ENCODE measurements around the gene FNDC8.
"Not testable (repeated sequence)": the region's sequence is repeated elsewhere in the genome, so short reads cannot be mapped to it uniquely, and the experiment has no call there.

Gene FNDC8

GRCh38 chr17:35121315-35121714, at the start of gene FNDC8:
Gene FNDC8 (plus strand): TSS chr17:35121615. CDS start chr17:35121694, 79 bp downstream.
- no peak for DNase-seq (ENCODE audit: low read depth)

- no peak for DNase-seq (ENCODE audit: low read depth)
These were observed 48.1 kb upstream of the FNDC8 start for GRCh38 chr17:35073183-35073790.

GRCh38 chr17:35073991-35074627, 47.3 kb upstream of the FNDC8 start:
- DNase-seq (ENCODE audit: low read depth): no peak

- no peak for DNase-seq (ENCODE audit: low read depth)
These were observed 46.4 kb upstream of the FNDC8 start for GRCh38 chr17:35074711-35075707.

- DNase-seq (ENCODE audit: low read depth): no peak
These were observed 44.5 kb upstream of the FNDC8 start for GRCh38 chr17:35076874-35077273.

- DNase-seq (ENCODE audit: low read depth): no peak
These were observed 41.6 kb upstream of the FNDC8 start for GRCh38 chr17:35079547-35080423.

- DNase-seq (ENCODE audit: low read depth): no peak
These were observed 40.9 kb upstream of the FNDC8 start for GRCh38 chr17:35080536-35080935.

- no peak for DNase-seq (ENCODE audit: low read depth)
These were observed 39.8 kb upstream of the FNDC8 start for GRCh38 chr17:35081638-35082037.

GRCh38 chr17:35082073-35082657, 39.2 kb upstream of the FNDC8 start:
- no peak for DNase-seq (ENCODE audit: low read depth)

- no peak for DNase-seq (ENCODE audit: low read depth)
These were observed 38.3 kb upstream of the FNDC8 start for GRCh38 chr17:35083071-35083470.

GRCh38 chr17:35084987-35085386, 36.4 kb upstream of the FNDC8 start:
- no peak for DNase-seq (ENCODE audit: low read depth)

- no peak for DNase-seq (ENCODE audit: low read depth)
These were observed 35.3 kb upstream of the FNDC8 start for GRCh38 chr17:35086164-35086563.

GRCh38 chr17:35086931-35087573, 34.4 kb upstream of the FNDC8 start:
- no peak for DNase-seq (ENCODE audit: low read depth)

GRCh38 chr17:35087731-35088355, 33.6 kb upstream of the FNDC8 start:
- no peak for DNase-seq (ENCODE audit: low read depth)

GRCh38 chr17:35088356-35088880, 33.0 kb upstream of the FNDC8 start:
- no peak for DNase-seq (ENCODE audit: low read depth)

GRCh38 chr17:35088881-35089585, 32.4 kb upstream of the FNDC8 start:
- DNase-seq (ENCODE audit: low read depth): peak; percentile 80

GRCh38 chr17:35089586-35090296, 31.7 kb upstream of the FNDC8 start:
- DNase-seq (ENCODE audit: low read depth): peak; percentile 53

- DNase-seq (ENCODE audit: low read depth): not testable (repeated sequence)
These were observed 30.7 kb upstream of the FNDC8 start for GRCh38 chr17:35090707-35091106.

GRCh38 chr17:35094902-35095301, 26.5 kb upstream of the FNDC8 start:
- no peak for DNase-seq (ENCODE audit: low read depth)

Measured in stimulated activated CD4-positive, alpha-beta T cell treated with anti-CD3 and anti-CD28 coated beads, Interleukin-2, amount 100 ng/mL, for 4 hours (primary cell).